Measurements from ENCODE around the gene CIPC.
A peak's percentile ranks its signal among the peaks of the same experiment; 100 is the strongest.

Gene CIPC

GRCh38 chr14:77103951-77104350 lies 5.9 kb downstream of the CIPC start:
- no peak for DNase-seq

DNA sequence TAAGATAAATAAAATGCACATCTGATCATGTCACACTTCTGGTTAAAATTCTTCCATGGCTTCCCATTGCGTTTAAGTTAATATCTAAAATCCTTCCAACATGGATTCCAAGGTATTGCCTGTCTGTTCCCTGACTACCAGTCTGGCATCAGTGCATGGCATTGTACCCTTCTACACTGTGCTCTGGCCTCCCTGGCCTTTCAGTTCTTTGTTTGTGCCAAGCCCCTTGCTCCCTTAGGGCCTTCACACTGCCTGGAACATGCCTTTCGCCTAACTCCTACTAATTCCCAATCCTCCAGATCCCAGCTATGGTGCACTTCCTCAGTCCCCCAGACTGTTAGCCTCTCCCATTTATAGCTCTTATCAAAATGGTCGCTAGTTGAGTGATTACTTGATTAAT lies 6.3 kb downstream of the CIPC start:
- DNase-seq: no peak

DNA sequence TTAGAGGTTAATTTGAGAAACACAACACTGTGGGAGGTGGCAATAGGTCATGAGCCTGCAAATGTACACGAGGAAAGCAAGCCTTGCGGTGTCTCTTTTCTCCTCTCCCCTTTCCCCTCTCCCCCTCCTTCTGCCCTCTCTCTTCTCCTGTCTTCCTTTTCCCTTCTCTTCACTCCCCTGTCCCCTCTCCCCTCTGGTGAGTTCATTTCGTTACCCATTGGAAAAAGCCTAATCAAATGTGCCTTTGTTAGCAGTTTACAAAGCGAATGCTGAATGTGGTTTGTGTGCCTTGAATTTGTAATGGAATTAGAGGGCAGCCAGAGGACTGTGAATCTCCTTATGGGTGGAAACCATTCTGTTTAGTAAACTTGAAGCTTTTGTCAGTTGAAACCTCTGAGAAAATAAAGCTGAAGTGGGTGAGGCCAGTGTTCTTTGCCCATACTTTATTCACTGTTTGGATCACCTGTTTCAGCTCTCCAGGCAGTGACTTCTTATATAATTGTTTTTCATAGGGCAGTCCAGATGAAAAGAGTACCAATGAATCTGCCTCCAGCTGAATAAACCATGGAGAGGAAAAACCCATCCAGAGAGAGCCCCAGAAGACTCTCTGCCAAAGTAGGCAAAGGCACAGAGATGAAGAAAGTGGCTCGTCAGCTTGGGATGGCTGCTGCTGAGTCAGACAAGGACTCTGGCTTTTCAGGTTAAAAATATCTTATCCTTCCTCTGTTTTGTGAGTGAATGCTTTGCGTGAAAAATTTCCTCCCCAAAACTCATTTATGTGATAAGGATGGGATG lies 7.3 kb downstream of the CIPC start:
- DNase-seq: no peak

DNA sequence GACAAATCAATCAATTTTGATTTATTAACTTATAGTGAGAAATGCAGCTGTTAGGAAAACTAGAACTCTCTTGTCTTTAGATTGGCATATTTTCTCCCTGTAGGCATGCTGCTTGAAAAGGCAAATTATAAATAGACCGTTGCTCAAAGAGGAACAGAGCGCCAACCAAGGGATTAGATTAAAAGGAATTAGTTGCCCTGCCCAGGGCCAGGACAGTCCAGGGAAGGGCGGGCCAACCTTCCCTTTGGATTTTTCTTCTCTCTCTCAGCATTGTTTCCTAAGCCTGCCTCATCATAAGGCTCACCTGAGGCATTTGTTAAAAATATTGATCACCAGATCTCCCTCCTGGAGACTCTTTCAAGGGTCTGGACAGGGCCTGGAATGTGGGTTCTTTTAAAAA lies 8.6 kb downstream of the CIPC start:
- DNase-seq: no peak

- DNase-seq: no peak
These were observed 9.2 kb downstream of the CIPC start for GRCh38 chr14:77107228-77107627.

DNA sequence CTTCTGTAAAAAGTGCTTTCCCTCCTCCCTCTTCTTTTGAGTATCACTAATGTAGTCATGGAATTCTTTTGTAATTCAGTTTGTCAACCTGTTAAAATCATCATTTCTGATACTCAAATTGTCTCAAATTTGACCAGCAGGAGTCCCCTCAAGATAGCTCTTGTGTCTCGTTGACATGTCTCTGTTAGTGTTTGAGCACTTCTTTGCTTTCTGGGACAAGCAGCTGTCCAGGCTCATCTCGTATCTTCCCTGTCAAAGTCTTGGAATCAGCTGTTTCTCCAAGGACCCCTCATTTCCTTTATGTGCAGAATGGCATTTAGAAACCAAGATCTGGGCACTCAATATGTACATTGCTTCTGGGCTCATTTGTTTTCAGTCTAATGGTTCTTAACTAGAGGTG lies 10.7 kb downstream of the CIPC start:
- no peak for DNase-seq

DNA sequence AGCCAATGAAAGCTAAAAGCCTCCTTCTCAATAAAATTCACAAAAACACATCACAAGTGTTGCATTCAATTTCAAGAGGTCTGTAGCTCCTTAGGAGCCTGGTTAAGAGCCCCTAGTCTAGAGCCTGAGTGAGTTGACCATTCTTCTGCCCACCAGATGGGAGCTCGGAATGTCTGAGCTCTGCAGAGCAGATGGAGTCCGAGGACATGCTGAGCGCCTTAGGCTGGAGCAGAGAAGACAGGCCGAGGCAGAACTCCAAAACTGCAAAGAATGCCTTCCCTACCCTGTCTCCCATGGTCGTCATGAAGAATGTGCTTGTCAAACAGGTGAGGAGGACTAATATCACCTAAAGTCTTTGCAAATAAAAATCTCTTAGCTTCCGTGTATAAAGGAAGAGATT lies 11.6 kb downstream of the CIPC start:
- DNase-seq: no peak

GRCh38 chr14:77110286-77110685 lies 12.2 kb downstream of the CIPC start:
- no peak for DNase-seq

GRCh38 chr14:77111021-77111420 lies 13.0 kb downstream of the CIPC start:
- DNase-seq: no peak

DNA sequence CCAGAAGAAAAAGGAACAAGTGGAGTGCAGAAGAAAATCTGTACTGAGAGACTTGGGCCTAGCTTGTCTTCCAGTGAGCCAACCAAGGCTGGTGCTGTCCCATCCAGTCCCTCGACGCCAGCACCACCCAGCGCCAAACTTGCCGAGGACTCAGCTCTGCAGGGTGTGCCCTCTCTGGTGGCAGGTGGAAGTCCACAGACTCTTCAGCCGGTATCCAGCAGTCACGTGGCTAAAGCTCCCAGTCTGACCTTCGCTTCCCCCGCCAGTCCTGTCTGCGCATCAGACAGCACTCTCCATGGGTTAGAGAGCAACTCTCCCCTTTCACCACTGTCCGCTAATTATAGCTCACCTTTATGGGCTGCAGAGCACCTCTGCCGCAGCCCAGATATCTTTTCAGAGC lies 15.6 kb downstream of the CIPC start:
- no peak for DNase-seq

- DNase-seq: no peak
These were observed 16.6 kb downstream of the CIPC start for GRCh38 chr14:77114609-77115008.

DNA sequence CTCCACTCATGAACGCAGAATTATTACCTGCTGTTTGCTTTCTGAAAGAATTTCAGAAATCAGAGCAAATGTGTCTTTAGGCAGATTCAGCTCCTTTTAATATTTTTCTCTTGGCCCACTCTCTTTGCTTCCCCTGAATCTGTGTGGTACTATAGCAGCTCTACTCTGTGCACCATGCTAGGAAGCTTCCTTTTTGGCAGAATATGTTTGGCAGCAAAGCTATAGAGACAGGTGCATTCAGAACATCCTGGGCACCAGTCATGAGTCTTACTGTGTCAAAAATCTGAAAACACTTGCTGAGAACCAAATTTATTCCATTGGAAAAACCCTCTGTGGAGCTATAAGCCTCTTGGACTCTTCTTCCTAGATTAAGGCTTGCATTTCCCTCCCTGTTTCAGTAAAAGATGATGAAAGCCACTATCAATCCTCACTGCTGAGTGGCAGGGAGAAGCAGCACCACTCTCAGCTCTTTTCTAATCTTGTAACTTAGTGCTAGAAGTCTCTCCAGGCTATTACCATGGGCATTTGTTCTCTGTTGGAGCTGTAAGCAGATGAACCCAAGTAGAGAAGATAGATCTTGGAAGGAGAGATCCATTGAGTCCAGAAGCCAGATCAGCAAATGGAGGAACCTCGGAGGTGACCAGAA lies 18.2 kb downstream of the CIPC start:
- DNase-seq: no peak

GRCh38 chr14:77119851-77120250 lies 21.8 kb downstream of the CIPC start:
- DNase-seq: no peak

DNA sequence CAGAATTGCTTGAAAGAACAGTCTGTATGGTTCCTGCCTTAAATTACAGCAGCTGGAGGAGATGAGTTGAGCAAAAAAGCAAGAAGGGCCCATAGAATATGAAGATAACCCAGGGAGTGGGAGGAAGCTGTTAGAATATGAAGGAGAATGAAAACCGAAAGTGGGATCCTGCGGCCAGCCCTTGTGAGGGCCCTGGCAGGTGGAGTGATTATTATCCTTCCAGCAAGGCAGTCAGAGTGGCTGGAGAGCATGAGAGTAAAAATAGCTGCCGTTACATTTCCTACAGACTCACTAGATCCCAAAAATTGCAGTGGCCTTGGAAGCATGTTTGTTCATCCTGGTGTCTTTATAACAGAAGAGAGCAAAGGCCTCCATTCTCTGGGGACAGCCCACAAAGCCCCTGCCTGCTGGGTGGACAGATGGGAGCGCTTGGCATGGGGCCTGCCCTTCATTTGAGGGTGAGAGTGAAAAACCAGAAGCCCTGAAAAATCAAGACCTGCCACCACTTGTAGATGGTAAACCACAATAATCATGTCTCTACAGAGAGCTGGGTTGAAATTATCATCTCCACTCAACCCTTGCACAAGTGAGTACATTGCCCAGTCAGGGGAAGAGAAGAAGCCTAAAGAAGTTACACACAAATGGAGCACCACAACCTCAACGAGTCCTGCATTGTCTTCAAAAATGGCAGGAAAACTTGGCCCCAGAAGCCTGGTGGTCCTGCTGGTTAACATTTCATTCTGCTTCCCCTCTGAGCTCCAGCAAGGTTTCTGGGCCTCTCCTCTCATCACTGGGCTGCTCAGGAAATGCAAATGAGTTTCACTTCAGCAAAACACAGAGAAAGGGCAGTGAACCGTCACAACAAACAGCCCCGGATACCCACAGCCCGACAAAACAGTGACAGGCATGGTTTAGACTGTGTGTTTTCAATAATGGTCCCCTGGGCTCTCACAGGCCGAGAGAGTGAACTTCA lies 23.0 kb downstream of the CIPC start:
- DNase-seq: peak; percentile 55

DNA sequence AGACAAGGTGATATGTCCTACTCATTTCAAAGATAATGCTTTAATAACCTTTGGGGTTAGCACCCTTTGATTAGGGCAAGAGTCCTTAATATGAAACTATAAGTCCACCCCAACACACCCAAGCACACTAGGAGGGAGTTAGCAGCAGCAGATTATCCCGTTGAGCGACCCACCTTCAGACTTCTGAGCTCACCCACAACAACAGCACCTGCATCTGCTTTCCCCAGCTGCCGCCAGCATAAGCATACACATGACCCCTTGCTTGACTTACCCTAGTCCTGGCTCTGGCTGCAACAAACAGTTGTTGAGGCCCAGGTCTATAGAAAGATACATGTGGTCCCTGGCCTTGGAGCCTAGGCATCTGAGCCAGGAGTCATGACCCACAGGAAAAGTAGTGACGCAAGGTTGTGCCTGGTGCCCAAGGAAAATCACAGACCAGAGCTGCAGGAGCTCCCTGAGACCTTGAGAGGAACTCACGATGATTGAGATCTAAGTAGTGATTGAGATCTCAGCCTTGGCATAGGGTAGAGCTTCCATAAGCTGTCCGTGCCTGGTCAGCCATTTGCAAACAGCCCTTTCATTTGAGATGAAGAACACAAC lies 24.6 kb downstream of the CIPC start:
- no peak for DNase-seq

- peak; percentile 45 for DNase-seq
These were observed 25.6 kb downstream of the CIPC start for GRCh38 chr14:77123381-77124325.

DNA sequence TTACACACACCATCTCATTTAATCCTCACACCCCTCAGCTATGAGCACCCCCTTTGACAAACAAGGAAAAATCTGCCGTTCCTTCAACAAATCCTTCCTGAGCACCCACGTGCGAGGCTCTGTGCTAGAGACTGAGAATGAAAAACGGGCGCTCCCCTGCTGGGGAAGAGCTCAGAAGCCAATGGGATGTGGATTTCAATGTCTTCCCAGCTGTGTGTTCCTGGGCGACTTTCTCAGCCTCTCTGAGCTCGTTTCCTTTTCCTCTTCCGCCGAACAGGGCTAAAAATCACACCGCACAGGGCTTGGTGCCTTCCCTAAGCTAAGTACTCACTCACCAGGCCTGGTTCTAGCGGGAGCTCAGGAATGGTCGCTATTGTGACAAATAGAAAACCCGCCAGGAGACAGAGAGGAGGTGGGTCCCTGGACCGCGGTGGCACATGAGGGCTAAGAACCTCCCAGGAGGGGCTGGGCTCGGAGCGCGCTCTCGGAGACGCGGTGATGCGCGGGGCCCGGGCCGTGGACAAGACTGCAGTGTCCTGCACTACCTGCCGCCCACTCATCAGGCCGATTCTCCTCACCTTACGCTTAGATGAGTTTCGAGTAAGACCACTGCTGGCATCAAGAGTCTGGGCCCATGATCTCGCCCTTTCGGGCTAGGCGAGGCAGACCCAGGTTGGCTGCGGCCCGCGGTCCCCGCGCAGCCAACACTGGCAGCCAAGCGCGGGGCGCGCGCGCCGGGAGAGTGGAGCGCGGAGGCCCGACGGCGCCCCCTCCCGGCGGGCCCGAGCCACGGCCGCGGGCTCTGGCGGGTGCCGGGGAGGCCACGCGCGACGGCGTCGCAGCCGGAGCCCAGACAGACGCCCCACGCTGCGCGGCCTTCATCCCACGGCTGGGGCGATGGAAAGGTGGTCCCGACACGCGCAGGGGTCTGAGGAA lies 26.6 kb downstream of the CIPC start:
- peak; percentile 61 for DNase-seq

GRCh38 chr14:77125281-77125801 lies 27.3 kb downstream of the CIPC start:
- DNase-seq: peak; percentile 11

GRCh38 chr14:77125823-77126325 lies 27.8 kb downstream of the CIPC start:
- DNase-seq: no peak

DNA sequence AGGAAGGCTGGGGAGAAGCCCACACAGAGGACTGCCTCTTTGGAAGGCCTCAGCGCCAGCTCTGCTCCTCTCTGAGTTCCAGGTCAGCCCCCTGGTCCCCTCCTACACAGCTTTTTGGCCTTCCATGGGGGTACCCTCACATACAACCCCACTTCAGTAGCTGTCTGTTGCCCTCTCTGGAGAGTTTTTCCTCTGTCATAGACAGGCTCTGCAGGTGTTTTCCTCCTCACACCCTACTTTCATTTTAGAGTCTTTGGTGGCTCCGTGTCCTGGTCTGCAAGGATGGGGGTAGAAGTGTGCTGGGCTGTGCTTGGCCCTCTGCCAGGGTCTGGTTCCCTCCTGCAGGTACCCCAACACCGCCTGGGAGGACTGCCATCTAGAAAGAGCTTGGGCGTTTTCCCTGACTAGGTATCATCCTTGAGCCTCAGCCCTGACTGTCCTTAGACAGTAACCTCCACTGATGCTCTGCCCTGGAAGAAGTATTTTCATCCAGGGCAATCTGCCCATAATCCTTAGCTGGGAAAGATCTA lies 28.5 kb downstream of the CIPC start:
- no peak for DNase-seq
